GM18858 (cell line): Measurements from ENCODE around the gene SLFN5.
"Not testable (repeated sequence)": the region's sequence is repeated elsewhere in the genome, so short reads cannot be mapped to it uniquely, and the experiment has no call there.

ENCODE experiments used
- ATAC-seq: cut with Tn5 transposase; IDR thresholded peaks from one replicate; pipeline ENCODE4 v1.9.1; 2021; ENCODE audit not compliant: unreplicated experiment

The SLFN5 gene

DNA sequence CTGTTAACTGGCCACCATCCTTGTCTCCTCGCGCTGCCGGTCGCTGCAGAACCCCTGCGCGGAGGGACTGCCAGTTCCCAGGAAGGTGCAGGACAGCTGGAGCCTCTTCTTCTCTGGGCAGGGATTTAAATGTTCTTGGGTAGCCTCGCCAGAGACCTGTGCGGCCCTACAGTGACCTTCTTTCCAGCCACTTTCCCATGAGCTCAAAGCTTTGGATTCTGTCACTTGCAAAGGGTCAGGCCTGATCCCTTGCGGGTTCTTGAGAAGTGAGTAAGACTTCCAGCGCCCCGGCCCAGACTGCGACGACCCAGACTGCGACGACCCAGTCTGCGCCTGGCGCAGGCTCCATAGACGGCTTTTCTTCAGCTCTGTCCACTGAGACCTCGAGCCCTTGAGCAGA lies 1.4 kb upstream of the SLFN5 start:
- no peak for ATAC-seq

DNA sequence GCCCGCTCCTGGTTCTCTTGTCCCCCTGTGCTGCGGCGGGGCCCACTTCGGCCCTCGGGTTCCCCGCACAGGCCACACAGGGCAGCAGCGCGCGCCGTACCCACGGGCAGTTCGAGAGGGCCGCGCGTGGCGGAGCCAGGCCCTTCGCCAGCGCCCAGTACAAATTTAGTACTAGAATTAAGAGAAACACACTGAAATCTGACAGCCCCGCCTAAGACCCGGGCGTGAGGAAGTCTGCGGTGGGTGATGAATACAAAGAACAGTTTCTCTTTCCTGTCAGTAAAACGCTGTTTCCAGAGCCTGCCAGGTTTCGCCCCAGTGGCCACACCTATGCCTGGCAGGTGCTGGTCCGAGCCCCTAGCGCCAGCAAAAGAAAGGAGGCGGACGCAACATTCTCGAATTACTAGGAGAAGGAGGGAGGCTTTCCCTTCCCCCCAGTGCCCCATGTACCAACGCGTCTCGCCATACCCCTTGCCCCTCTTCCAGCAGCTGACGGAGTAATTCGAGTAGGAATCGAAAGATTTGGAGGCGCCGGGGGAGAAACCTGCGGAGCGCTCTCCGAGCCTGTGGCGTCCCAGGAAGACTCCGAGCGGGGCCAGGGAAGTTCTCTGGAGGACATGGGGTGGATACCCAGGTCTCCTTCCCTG lies 591 bp upstream of the SLFN5 start:
- ATAC-seq = peak; percentile 18

GRCh38 chr17:35243561-35244340 lies 879 bp downstream of the SLFN5 start:
- ATAC-seq = no peak

DNA sequence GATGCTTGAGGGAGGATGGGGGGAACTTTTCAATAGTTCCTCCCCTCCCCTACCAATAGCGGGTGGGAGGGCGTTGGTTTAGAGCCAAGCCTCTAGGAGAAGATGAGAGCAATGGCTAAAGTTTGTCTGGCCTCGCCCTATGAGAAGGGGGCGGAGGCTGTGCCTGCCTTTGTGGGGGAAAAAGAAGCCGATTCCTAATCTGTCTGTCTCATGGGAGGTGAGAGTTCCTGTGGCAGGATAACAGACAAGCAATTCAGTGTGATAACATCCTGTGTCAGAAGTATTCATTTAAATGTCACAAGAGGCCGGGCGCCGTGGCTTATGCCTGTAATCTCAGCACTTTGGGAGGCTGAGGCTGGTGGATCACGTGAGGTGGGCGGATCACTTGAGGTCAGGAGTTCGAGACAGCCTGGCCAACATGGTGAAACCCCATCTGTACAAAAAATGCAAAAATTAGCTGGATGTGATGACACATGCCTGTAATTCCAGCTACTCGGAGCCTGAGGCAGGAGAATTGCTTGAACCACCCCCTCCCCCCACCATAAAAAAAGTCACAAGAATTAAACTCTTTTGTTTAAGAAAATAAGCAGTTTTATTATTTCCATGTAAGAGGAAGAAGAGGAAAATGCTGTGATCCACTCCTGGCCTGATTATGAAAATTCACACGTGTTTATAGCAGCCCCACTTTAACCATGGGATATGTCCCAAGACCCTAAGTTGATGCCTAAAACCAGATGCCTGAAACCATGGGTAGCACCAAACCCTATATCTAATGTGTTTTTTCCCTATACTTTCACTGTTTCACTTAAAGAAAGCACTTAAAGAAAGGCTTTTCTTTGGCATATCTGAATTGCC lies 1.7 kb downstream of the SLFN5 start:
- peak; percentile 50 for ATAC-seq

GRCh38 chr17:35245196-35245486 lies 2.3 kb downstream of the SLFN5 start:
- ATAC-seq = no peak

DNA sequence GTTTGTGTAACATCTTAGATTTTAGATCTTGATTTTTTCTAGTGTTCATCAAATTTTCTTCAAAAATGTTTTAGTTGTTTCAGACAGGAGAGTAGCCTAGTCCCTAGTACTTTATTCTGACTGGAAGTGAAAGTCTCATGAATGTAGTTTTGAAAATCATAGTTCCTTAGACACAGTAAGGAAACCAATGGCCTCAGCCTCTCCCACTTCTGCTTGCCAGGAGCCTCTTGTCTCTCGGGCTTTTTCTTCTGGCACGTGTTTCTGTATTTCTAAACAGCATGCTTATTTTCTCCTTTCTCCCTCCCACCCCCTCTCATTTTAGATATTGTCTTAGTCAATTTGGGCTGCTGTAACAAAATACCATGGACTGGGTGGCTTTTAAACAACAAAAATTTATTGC lies 9.8 kb downstream of the SLFN5 start:
- ATAC-seq = no peak

DNA sequence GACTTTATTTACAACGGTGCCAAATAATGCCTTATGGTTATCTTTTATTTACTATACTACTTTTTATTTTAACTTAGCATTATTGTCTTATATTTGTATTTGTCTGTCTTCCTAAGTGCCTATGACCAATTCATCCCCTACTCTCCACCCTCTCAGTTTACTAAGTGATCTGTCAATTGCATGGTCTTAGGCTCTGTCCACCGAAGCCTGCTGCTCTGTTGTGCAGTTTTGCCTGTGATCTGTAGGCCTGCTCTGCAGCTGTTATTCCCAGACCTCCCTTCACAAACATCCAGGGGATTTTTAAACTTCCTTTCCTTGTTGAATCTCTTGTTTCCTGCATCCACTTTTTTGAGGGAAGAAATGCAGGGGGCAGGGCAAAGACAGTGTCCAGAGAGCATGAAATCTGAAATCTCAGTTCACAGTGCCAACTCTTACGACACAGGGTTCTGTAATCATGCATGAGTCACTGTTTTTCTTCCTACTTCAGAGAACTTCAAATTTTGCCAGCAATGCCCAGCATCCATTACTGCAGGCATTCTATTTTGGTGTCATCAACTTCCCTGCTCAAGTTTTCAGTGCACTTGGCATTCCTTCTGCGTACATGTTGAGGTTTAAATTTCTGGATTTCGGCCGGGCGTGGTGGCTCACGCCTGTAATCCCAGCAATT lies 11.4 kb downstream of the SLFN5 start:
- ATAC-seq = no peak

DNA sequence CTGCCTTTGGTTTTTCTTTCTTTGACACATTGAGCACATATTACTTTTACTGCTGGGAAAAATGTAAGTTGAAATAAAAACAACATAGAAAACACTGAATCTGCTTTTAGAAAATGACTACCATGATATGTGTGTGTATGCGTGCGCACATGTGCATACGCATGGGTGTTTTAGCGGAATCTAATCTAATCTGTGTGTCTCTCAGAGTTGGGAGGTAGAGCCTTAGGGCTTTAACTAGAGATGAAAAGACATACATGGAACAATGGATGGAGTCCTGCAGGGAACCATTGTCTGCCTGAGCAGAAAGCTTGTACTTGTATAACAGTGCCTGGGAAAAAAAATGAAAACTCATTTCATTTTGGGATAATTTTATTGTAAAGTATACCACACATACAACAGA lies 12.4 kb downstream of the SLFN5 start:
- no peak for ATAC-seq

DNA sequence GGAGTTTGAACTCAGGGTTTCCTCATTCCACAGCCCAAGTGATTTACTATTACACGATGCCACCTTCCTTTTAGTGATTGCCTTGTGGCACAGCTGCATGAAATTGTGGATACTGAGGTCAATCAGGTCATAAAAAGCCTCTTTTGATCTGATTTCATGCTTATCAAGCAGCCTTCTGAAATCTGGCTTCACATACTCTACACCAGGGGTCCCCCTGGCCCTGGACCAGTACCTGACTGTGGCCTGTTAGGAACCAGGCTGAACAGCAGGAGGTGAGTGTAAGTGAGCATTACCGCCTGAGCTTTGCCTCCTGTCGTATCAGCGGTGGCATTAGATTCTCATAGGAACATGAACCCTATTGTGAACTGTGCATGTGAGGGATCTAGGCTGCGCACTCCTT lies 13.8 kb downstream of the SLFN5 start:
- no peak for ATAC-seq

DNA sequence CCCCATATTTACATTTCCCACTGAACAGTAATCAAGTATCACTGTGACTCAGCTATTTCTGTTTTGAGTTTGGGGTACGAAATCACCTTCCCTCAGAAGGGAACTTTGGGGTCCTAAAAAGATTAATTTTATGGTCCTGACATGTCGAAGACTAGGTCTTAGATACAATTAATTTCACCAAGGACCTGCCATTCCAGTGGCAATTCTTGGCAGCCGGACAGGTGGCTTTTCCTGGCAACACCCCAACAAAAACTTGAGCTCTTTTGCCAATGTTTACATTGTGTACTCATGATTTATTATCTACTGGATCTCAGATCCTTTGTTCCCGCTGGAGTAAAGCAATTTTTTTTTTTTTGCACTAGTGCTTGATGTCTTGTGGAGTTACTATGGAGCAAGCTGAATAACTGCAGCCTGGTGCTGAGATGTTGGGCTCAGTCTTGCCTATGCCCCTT lies 14.4 kb downstream of the SLFN5 start:
- ATAC-seq = no peak

- no peak for ATAC-seq
Measured at GRCh38 chr17:35259001-35259400, 16.1 kb downstream of the SLFN5 start.

DNA sequence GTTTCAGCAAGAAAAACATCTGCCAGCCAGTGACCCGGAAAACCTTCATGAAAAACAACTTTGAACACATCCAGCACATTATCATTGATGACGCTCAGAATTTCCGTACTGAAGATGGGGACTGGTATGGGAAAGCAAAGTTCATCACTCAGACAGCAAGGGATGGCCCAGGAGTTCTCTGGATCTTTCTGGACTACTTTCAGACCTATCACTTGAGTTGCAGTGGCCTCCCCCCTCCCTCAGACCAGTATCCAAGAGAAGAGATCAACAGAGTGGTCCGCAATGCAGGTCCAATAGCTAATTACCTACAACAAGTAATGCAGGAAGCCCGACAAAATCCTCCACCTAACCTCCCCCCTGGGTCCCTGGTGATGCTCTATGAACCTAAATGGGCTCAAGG lies 22.2 kb downstream of the SLFN5 start:
- no peak for ATAC-seq

GRCh38 chr17:35265566-35266141 lies 22.8 kb downstream of the SLFN5 start:
- ATAC-seq = no peak

DNA sequence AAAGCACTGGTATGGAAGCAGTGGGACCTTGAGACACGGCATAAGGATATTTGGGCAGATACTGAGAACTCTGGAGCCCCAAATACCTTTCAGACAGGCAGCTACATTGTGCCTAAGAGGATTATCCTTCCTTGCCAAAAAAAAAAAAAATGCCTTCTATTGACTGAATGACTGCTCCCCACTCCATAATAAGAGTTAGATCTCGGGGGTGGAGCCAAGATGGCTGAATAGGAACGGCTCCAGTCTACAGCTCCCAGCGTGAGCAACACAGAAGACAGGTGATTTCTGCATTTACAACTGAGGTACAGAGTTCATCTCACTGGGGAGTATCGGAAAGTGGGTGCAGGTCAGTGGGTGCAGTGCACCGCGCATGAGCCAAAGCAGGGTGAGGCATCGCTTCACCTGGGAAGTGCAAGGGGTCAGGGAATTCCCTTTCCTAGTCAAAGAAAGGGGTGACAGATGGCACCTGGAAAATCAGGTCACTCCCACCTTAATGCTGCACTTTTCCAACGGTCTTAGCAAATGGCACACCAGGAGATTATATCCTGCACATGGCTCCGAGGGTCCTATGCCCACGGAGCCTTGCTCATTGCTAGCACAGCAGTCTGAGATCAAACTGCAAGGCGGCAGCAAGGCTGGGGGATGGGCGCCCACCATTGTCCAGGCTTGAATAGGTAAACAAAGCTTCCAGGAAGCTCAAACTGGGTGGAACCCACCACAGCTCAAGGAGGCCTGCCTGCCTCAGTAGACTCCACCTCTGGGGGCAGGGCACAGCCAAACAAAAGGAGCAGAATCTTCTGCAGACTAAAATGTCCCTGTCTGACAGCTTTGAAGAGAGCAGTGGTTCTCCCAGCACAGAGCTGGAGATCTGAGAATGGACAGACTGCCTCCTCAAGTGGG lies 31.5 kb downstream of the SLFN5 start:
- ATAC-seq = not testable (repeated sequence)

GRCh38 chr17:35278454-35278853 lies 35.6 kb downstream of the SLFN5 start:
- ATAC-seq = not testable (repeated sequence)

- ATAC-seq = not testable (repeated sequence)
Measured at GRCh38 chr17:35278876-35279275, 36.0 kb downstream of the SLFN5 start.

DNA sequence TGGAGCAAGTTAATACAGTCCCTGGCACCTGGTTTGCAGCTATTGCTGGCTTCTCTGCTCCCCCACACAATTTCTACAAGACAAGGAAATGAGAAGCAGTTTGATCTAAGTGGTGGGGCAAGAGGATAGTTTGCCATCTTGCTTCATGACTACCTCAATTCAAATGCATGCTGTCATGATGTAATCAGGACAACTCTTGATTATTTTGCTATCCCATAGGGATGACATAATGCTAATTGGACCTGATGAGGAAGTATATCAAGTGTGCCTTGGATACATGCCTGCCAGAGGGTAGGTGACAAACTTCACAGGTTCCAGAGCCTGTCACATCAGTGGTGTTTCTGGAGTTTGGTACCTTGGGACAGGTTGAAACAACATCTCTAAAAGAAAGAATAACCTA lies 40.9 kb downstream of the SLFN5 start:
- no peak for ATAC-seq

DNA sequence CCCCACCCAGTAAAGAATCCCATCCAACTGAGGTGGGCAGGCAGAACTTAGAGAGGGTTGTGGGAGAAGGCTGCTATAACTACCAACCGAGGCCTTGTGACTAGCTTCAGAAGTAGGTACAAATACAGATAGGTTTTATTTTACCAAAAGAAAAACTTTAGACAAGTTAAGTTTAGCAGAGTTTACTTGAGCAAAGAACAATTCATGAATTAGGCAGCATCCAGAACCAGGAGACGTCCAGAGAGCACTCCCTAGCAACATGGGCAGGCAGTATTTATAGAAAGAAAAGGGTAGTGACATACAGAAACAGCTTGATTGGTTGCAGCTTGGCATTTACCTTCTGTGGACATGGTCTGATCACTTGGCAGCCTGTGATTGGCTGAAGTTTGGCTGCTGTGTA lies 42.1 kb downstream of the SLFN5 start:
- no peak for ATAC-seq

GRCh38 chr17:35286120-35286781 lies 43.4 kb downstream of the SLFN5 start:
- no peak for ATAC-seq
